H1 (cell line): ENCODE results near the gene PDE5A. TPM values are rescaled to one million over a fixed set of nuclear protein-coding genes. Genes with fewer than 3 reads are reported as not detected.

ENCODE experiments used
- CTCF ChIA-PET: fragments of 300-600 bp; sonication (Branson Sonifier 250); formaldehyde crosslinking; loops from one replicate; lab custom pipeline; 2021; ENCODE audit not compliant: partially characterized antibody; lab: Charles Lee
- POLR2A ChIA-PET: fragments of 300-600 bp; sonication (Branson Sonifier 250); formaldehyde crosslinking; loops from one replicate; lab custom pipeline; 2021; ENCODE audit warnings: inconsistent platforms; ENCODE audit not compliant: partially characterized antibody; lab: Charles Lee
- DNase-seq, 2 experiments: peaks; one replicate each; pipeline versions ENCODE4 v3.0.0 to v3.0.0-alpha.2; 2010 to 2022; ENCODE audit warnings: low spot score in 2 of 2, low read depth in 1 of 2, mixed read lengths in 1 of 2
- FAIRE-seq: peaks from 2 replicates; lab custom pipeline; 2011; peaks lifted over from hg19 to GRCh38; lab: Jason Lieb, UNC
- H2AFZ ChIP-seq: 2 replicates; pipeline ENCODE4 v1.8.1; 2012; ENCODE audit warnings: low read length, inconsistent platforms
- H2AK5ac ChIP-seq: 2 replicates; pipeline ENCODE4 v1.6.1; 2013; ENCODE audit warnings: low read depth, low read length
- H2BK120ac ChIP-seq: replicated peaks from 2 replicates; pipeline ENCODE3; 2013; ENCODE audit warnings: low read depth, low read length, inconsistent platforms
- H2BK12ac ChIP-seq: 2 replicates; pipeline ENCODE4 v1.6.1; 2013; ENCODE audit warnings: low read depth, low read length
- H2BK15ac ChIP-seq: 2 replicates; pipeline ENCODE4 v1.6.1; 2013; ENCODE audit warnings: low read length
- H2BK20ac ChIP-seq: 2 replicates; pipeline ENCODE4 v1.6.1; 2013; ENCODE audit warnings: low read length
- H2BK5ac ChIP-seq: 2 replicates; pipeline ENCODE4 v1.6.1; 2013; ENCODE audit warnings: low read depth, low read length
- H3K14ac ChIP-seq: 2 replicates; pipeline ENCODE4 v1.6.1; 2013; ENCODE audit warnings: inconsistent platforms; ENCODE audit not compliant: insufficient read length
- H3K18ac ChIP-seq: 2 replicates; pipeline ENCODE4 v1.6.1; 2013; ENCODE audit warnings: low read length; ENCODE audit errors: extremely low read depth
- H3K23ac ChIP-seq: 2 replicates; pipeline ENCODE4 v1.6.1; 2013; ENCODE audit warnings: inconsistent platforms; ENCODE audit not compliant: insufficient read length
- H3K23me2 ChIP-seq: 2 replicates; pipeline ENCODE4 v1.6.1; 2013; ENCODE audit warnings: low read depth, low read length
- H3K27ac ChIP-seq: 2 replicates; pipeline ENCODE4 v1.6.1; 2011; ENCODE audit warnings: low read depth, low read length, inconsistent platforms
- H3K27me3 ChIP-seq, 4 experiments: replicated peaks in 1 of 4; 1 replicate in 1 of 4; 2 replicates in 3 of 4; pipeline versions ENCODE4 v1.6.1 to v1.8.1; 2011 to 2013; ENCODE audit warnings: low read length in 3 of 4, mild to moderate bottlenecking in 3 of 4, inconsistent platforms in 2 of 4, mixed read lengths in 2 of 4, moderate library complexity in 1 of 4; ENCODE audit not compliant: control insufficient read depth in 3 of 4, insufficient read depth in 3 of 4; ENCODE audit errors: extremely low read depth in 1 of 4
- H3K36me3 ChIP-seq, 4 experiments: 2 replicates each; pipeline versions ENCODE4 v1.6.1 to v1.8.1; 2011 to 2013; ENCODE audit warnings: mild to moderate bottlenecking in 4 of 4, low read length in 3 of 4, moderate library complexity in 2 of 4, control low read depth in 1 of 4, inconsistent platforms in 1 of 4; ENCODE audit not compliant: insufficient read depth in 4 of 4, control insufficient read depth in 2 of 4
- H3K4ac ChIP-seq: replicated peaks from 2 replicates; pipeline ENCODE3; 2013; ENCODE audit warnings: low read length, low read depth, mixed read lengths, inconsistent platforms; ENCODE audit not compliant: insufficient read length
- H3K4me1 ChIP-seq, 4 experiments: replicated peaks in 1 of 4; 1 replicate in 1 of 4; 2 replicates in 3 of 4; pipeline versions ENCODE4 v1.6.1 to v1.8.1; 2011 to 2013; ENCODE audit warnings: low read length in 3 of 4, inconsistent platforms in 2 of 4, mixed read lengths in 1 of 4; ENCODE audit not compliant: insufficient read depth in 4 of 4, control insufficient read depth in 3 of 4
- H3K4me2 ChIP-seq, 2 experiments: 2 replicates each; pipeline versions ENCODE4 v1.6.1 to v1.8.1; 2011 to 2013; ENCODE audit warnings: low read depth in 2 of 2, low read length in 2 of 2, control low read depth in 1 of 2, inconsistent platforms in 1 of 2, mild to moderate bottlenecking in 1 of 2; ENCODE audit not compliant: insufficient read depth in 1 of 2
- H3K4me3 ChIP-seq, 4 experiments: fragments of 200-600, 300-600 bp in 1 of 4; sonication (generic), shearing (Covaris generic), sonication (Bioruptor Twin) in 1 of 4; 2 replicates each; pipeline versions ENCODE4 v1.5.1 to v1.8.1; 2011 to 2016; ENCODE audit warnings: low read length in 4 of 4, low read depth in 3 of 4, control low read depth in 2 of 4, inconsistent platforms in 2 of 4, mild to moderate bottlenecking in 2 of 4, mixed read lengths in 1 of 4, moderate library complexity in 1 of 4; ENCODE audit not compliant: insufficient read depth in 2 of 4; ENCODE audit errors: extremely low read depth in 1 of 4
- H3K56ac ChIP-seq: replicated peaks from 2 replicates; pipeline ENCODE3; 2013; ENCODE audit warnings: low read depth, mild to moderate bottlenecking, mixed read lengths, low read length, inconsistent platforms; ENCODE audit not compliant: insufficient read length
- H3K79me1 ChIP-seq: 2 replicates; pipeline ENCODE4 v1.6.1; 2013; ENCODE audit warnings: low read depth, low read length, control low read depth
- H3K79me2 ChIP-seq, 2 experiments: 2 replicates each; pipeline versions ENCODE4 v1.6.1 to v1.8.1; 2012 to 2013; ENCODE audit warnings: low read length in 2 of 2, mild to moderate bottlenecking in 2 of 2, inconsistent platforms in 1 of 2; ENCODE audit not compliant: insufficient read depth in 2 of 2, control insufficient read depth in 1 of 2
- H3K9ac ChIP-seq, 4 experiments: replicated peaks in 1 of 4; 1 replicate in 1 of 4; 2 replicates in 3 of 4; pipeline versions ENCODE4 v1.6.1 to v1.8.1; 2011 to 2013; ENCODE audit warnings: low read depth in 3 of 4, low read length in 3 of 4, control low read depth in 2 of 4, mild to moderate bottlenecking in 2 of 4, moderate library complexity in 2 of 4, inconsistent platforms in 1 of 4; ENCODE audit errors: extremely low read depth in 1 of 4
- H3K9me3 ChIP-seq, 2 experiments: 2 replicates each; pipeline versions ENCODE4 v1.6.1 to v1.8.1; 2012 to 2013; ENCODE audit warnings: mild to moderate bottlenecking in 2 of 2, moderate library complexity in 2 of 2, control low read depth in 1 of 2, inconsistent platforms in 1 of 2, low read depth in 1 of 2, low read length in 1 of 2, mixed read lengths in 1 of 2; ENCODE audit not compliant: insufficient read depth in 2 of 2
- H4K20me1 ChIP-seq, 2 experiments: replicated peaks in 1 of 2; 2 replicates each; pipeline versions ENCODE3 to v1.8.1; 2011 to 2013; ENCODE audit warnings: inconsistent platforms in 2 of 2, low read length in 2 of 2, mild to moderate bottlenecking in 1 of 2; ENCODE audit not compliant: insufficient read depth in 2 of 2, control insufficient read depth in 1 of 2
- H4K5ac ChIP-seq: 2 replicates; pipeline ENCODE4 v1.6.1; 2013; ENCODE audit warnings: low read length, low read depth, mixed read lengths, inconsistent platforms; ENCODE audit not compliant: insufficient read length
- H4K8ac ChIP-seq: 2 replicates; pipeline ENCODE4 v1.8.0; 2013; ENCODE audit warnings: mild to moderate bottlenecking, moderate library complexity, low read length, inconsistent platforms; ENCODE audit not compliant: insufficient read depth; ENCODE audit errors: extremely low read depth
- H4K91ac ChIP-seq: replicated peaks from 2 replicates; pipeline ENCODE3; 2013; ENCODE audit warnings: low read length, mixed read lengths, inconsistent platforms; ENCODE audit not compliant: insufficient read length
- CREB1 ChIP-seq: IDR thresholded peaks from 2 replicates; pipeline ENCODE4 v1.6.1; 2012; ENCODE audit warnings: inconsistent platforms
- GTF2F1 ChIP-seq: IDR thresholded peaks from 2 replicates; pipeline ENCODE4 v1.6.1; 2012; ENCODE audit warnings: low read depth, low read length, improper control_type of control experiment, borderline replicate concordance
- MAFK ChIP-seq: IDR thresholded peaks from 2 replicates; pipeline ENCODE4 v1.6.1; 2012; ENCODE audit warnings: low read depth, mild to moderate bottlenecking, improper control_type of control experiment, low read length
- POLR2A ChIP-seq, 2 experiments: IDR thresholded peaks; 1 replicate in 1 of 2; 2 replicates in 1 of 2; pipeline ENCODE4 v1.6.1; 2011; ENCODE audit warnings: low read depth in 2 of 2, low read length in 2 of 2, mild to moderate bottlenecking in 2 of 2; ENCODE audit errors: control extremely low read depth in 1 of 2
- YY1 ChIP-seq: IDR thresholded peaks from 2 replicates; pipeline ENCODE4 v1.6.1; 2011; ENCODE audit warnings: low read depth, mild to moderate bottlenecking, low read length
- ZNF274 ChIP-seq: IDR thresholded peaks from 2 replicates; pipeline ENCODE4 v1.7.0; 2012; ENCODE audit warnings: low read length, borderline replicate concordance; ENCODE audit errors: extremely low read depth
- WGBS, 2 experiments: shearing (Covaris generic) in 1 of 2; methylation state at CpG; one replicate each; pipeline versions ENCODE4 v1.1.6 to v1.1.7; 2013 to 2015; ENCODE audit warnings: low lambda C conversion rate in 2 of 2, mixed read lengths in 2 of 2, inconsistent platforms in 1 of 2, low coverage in 1 of 2, missing lambda C conversion rate in 1 of 2; ENCODE audit not compliant: insufficient replicate concordance in 2 of 2, insufficient coverage in 1 of 2, insufficient read length in 1 of 2; ENCODE audit errors: extremely low coverage in 1 of 2, missing lambda C conversion rate in 1 of 2; 5-methylcytosine and 5-hydroxymethylcytosine counted together
- polyA plus RNA-seq, 7 experiments: library from polyadenylated mRNA; depleted of rRNA in 3 of 7; stranded (reverse) in 5 of 7; unstranded in 2 of 7; fragments of >200 nt in 5 of 7; fragments of 200-250 nt in 2 of 7; gene quantifications; 1 replicate in 5 of 7; 2 replicates in 1 of 7; 4 replicates in 1 of 7; pipeline versions ENCODE4 v1.2.1 to v1.2.3, GENCODE V29; 2011 to 2013; ENCODE audit warnings: missing spikeins in 2 of 7, mixed read lengths in 2 of 7
- total RNA-seq: library from RNA; stranded (reverse); fragmentation: NEBNext Ultra II Directional; extraction: Animal tissue kit (Norgen Biotek cat#: 25700); gene quantifications from 2 replicates; pipeline ENCODE4 v1.2.1, GENCODE V29; 2021

Gene PDE5A
- total and polyA plus RNA-seq, 2 of the 8 experiments (the other 6 are each of a cell fraction or from before 2014, with no cell fraction given) = 5.6 to 32.4 TPM

DNA sequence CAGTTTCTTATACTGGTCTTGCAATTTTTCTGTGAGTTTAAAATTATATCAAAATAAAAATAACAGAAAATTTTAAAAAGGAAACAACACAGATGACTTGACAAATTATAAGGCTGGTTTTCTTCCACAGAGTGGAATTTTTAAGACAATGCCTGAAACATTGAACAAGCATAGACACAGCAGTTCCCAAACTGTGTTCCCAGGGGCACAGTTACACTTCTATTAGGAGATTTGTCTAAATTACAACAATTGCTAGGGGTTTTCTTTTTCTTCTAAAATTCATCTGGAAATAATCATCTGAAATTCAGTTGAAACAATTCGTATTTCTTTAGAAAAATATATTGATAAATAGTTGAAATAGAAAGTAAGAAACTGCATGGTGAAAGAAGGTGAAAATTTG, 26.2 kb downstream of the PDE5A start:
- Histone ChIP-seq H3K23me2 (no peaks in the 10 kb centered on the region), H3K4me3 (no peak overlapping the region), H3K18ac (no peak overlapping the region), H3K27me3 (no peaks in the 10 kb centered on the region), H2AK5ac (no peak overlapping the region), H3K27ac (no peak overlapping the region), H3K4me1 (peaks cover 0 to under 1% (median 0%) of the 10 kb centered on the region in 4 experiments; a peak in 1 of 7 replicates), H3K79me1 (peaks cover 2% of the 10 kb centered on the region; the same call in 1 of the 2 replicates), H2BK20ac (no peak overlapping the region), H4K91ac (no peak overlapping the region), H3K4me2 (no peak overlapping the region), H3K23ac (no peak overlapping the region), H4K5ac (no peak overlapping the region), H2BK120ac (no peak overlapping the region), H3K36me3 (peaks cover 0 to 9% (median 2%) of the 10 kb centered on the region in 4 experiments; a peak in 3 of 8 replicates), H2AFZ (no peak overlapping the region), H3K9me3 (no peaks in the 10 kb centered on the region), H4K20me1 (no peaks in the 10 kb centered on the region), H3K79me2 (peaks cover 0 to 29% of the 10 kb centered on the region in 2 experiments; a peak in 2 of 4 replicates), H2BK12ac (no peak overlapping the region), H2BK5ac (no peak overlapping the region), H3K9ac (no peak overlapping the region), H2BK15ac (no peak overlapping the region), H3K4ac (no peak overlapping the region), H3K56ac (no peak overlapping the region), H3K14ac (no peak overlapping the region), H4K8ac (no peak overlapping the region)
- CTCF ChIA-PET = no interaction called here
- POLR2A ChIA-PET = no interaction called here
- no peak for DNase-seq
- TF ChIP-seq POLR2A (IDR thresholded peaks at IDR 0.05; ENCODE audit: control extremely low read depth in 1 of 2, low read depth in 2 of 2, low read length in 2 of 2) (no peak), GTF2F1 (no peak), YY1 (no peak), MAFK (no peak), CREB1 (no peak), ZNF274 (no peak)
- FAIRE-seq = no peak
- WGBS, 2 experiments = 85% methylated on average over 1 of the region's 1 CpG; no CpG with 5 or more reads in 1 of the 2 experiments
